Panc1 (cell line): ENCODE results near the gene ZNF362. TPM values are rescaled to one million over a fixed set of nuclear protein-coding genes. Genes with fewer than 3 reads are reported as not detected.

ENCODE experiments used
- ATAC-seq: fragments of 200-7000 bp; cut with Tn5 transposase; 2 replicates; pipeline ENCODE4 v1.9.1; 2020; ENCODE audit warnings: mild to moderate bottlenecking, moderate library complexity
- BruUV-seq: library from RNA; stranded (reverse); fragments of 400-500 nt; replicated peaks from 2 replicates; lab custom pipeline; 2021; lab: Mats Ljungman, UMichigan
- CTCF ChIA-PET: fragments of 300-600 bp; sonication (Branson Sonifier 250); formaldehyde crosslinking; loops from one replicate; lab custom pipeline; 2022; ENCODE audit warnings: antibody characterized with exemption; lab: Charles Lee
- POLR2A ChIA-PET: fragments of 300-600 bp; sonication (Branson Sonifier 250); formaldehyde crosslinking; loops from one replicate; lab custom pipeline; 2022; ENCODE audit warnings: antibody characterized with exemption; lab: Charles Lee
- DNase-seq: peaks from one replicate; pipeline ENCODE4 v3.0.0-alpha.2; 2010; ENCODE audit warnings: low read depth, low spot score
- H3K27ac ChIP-seq: 2 replicates; pipeline ENCODE4 v1.5.1; 2011; ENCODE audit warnings: mild to moderate bottlenecking, low read length, inconsistent platforms
- H3K27me3 ChIP-seq: fragments of 200-500 bp; sonication (Bioruptor generic); 2 replicates; pipeline ENCODE4 v1.6.0; 2014; ENCODE audit warnings: low read length, inconsistent platforms; ENCODE audit not compliant: control insufficient read depth, insufficient read depth
- H3K36me3 ChIP-seq: fragments of 200-500 bp; sonication (Bioruptor generic); 2 replicates; pipeline ENCODE4 v1.5.1; 2014; ENCODE audit warnings: inconsistent platforms, mild to moderate bottlenecking, low read length, moderate library complexity; ENCODE audit not compliant: control insufficient read depth, insufficient read depth
- H3K4me1 ChIP-seq: 2 replicates; pipeline ENCODE4 v1.5.1; 2011; ENCODE audit warnings: inconsistent platforms, mild to moderate bottlenecking, low read length, moderate library complexity; ENCODE audit not compliant: control insufficient read depth, insufficient read depth
- H3K4me3 ChIP-seq, 2 experiments: 2 replicates each; pipeline ENCODE4 v1.5.1; 2011 to 2012; ENCODE audit warnings: low read depth in 2 of 2, low read length in 2 of 2, mild to moderate bottlenecking in 2 of 2, inconsistent platforms in 1 of 2, moderate library complexity in 1 of 2
- H3K9me3 ChIP-seq: fragments of 200-500 bp; sonication (Bioruptor generic); 2 replicates; pipeline ENCODE4 v1.5.1; 2014; ENCODE audit warnings: low read depth, mild to moderate bottlenecking, inconsistent platforms, low read length, moderate library complexity; ENCODE audit not compliant: control insufficient read depth, insufficient read depth
- POLR2AphosphoS5 ChIP-seq: IDR thresholded peaks from 2 replicates; pipeline ENCODE4 v1.6.1; 2012; ENCODE audit warnings: mild to moderate bottlenecking, low read depth, low read length, moderate library complexity
- SIN3A ChIP-seq: IDR thresholded peaks from 2 replicates; pipeline ENCODE4 v1.6.1; 2012; ENCODE audit warnings: low read depth, mild to moderate bottlenecking, low read length, moderate library complexity, borderline replicate concordance; ENCODE audit not compliant: insufficient read depth
- in situ Hi-C: cut with HindIII; loops from 2 replicates; pipeline ENCODE4 v1.10.0; 2016; ENCODE audit warnings: low sequenced_read_pairs, low pct_unique_long_range_greater_than_20kb
- intact Hi-C: fragments of 100-400 bp; cut with micrococcal nuclease; formaldehyde crosslinking; loops from one replicate; pipeline ENCODE4 v1.10.0; 2022; ENCODE audit not compliant: unreplicated experiment
- total RNA-seq: library from RNA; stranded (reverse); gene quantifications from one replicate; pipeline ENCODE4 v1.2.1, GENCODE V29; 2021; ENCODE audit not compliant: unreplicated experiment
- TF ChIP-seq, protein P1 (sequence below), 2 experiments: IDR thresholded peaks; 2 replicates each; pipeline ENCODE4 v1.6.1; 2011 to 2012; ENCODE audit warnings: low read depth in 2 of 2, control low read depth in 1 of 2, low read length in 1 of 2, mild to moderate bottlenecking in 1 of 2, moderate library complexity in 1 of 2; ENCODE audit not compliant: insufficient read depth in 1 of 2
- TF ChIP-seq, protein P2 (sequence below): fragments of 450-650 bp; IDR thresholded peaks from 2 replicates; pipeline ENCODE4 v1.5.1; 2017; ENCODE audit warnings: mild to moderate bottlenecking

ZNF362 gene
- total RNA-seq, 1 experiment from 2014 or later = 17.5 TPM

DNA sequence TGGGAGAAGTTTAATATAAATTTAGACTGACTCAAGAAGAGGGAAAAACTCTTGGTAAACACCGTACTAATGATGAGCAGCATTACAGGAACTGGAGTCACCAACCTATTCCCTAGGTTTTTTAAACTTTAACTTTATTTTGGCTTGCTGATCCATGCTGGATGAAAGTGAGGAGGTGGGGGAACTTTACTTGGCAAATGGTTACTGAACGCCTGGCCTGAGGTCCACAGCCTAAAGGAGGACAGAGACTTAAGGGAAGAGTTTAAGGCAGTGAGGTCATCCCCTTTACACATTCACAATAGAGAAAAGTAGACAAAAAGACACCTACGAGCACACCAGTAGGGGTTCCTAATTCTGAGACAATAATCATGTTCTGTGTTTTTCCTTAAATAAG, 90.2 kb downstream of the ZNF362 start:
- ATAC-seq (no peak), DNase-seq (peak; percentile 81)
- intact Hi-C loops = no loop called here
- ChIA-PET CTCF (no interaction called here), POLR2A (no interaction called here)
- BruUV-seq = no TSS peak
- Histone ChIP-seq H3K27me3 (no peaks in the 10 kb centered on the region), H3K9me3 (no peaks in the 10 kb centered on the region), H3K4me1 (peaks cover 68% of the 10 kb centered on the region), H3K27ac (peak overlapping the region; percentile 93), H3K36me3 (peaks cover 7% of the 10 kb centered on the region), H3K4me3 (peak overlapping the region; percentile 81 to 90)
- in situ Hi-C loops = no loop called here
- TF ChIP-seq POLR2AphosphoS5 (no peak), SIN3A (no peak)
- TF ChIP-seq, protein P1, sequence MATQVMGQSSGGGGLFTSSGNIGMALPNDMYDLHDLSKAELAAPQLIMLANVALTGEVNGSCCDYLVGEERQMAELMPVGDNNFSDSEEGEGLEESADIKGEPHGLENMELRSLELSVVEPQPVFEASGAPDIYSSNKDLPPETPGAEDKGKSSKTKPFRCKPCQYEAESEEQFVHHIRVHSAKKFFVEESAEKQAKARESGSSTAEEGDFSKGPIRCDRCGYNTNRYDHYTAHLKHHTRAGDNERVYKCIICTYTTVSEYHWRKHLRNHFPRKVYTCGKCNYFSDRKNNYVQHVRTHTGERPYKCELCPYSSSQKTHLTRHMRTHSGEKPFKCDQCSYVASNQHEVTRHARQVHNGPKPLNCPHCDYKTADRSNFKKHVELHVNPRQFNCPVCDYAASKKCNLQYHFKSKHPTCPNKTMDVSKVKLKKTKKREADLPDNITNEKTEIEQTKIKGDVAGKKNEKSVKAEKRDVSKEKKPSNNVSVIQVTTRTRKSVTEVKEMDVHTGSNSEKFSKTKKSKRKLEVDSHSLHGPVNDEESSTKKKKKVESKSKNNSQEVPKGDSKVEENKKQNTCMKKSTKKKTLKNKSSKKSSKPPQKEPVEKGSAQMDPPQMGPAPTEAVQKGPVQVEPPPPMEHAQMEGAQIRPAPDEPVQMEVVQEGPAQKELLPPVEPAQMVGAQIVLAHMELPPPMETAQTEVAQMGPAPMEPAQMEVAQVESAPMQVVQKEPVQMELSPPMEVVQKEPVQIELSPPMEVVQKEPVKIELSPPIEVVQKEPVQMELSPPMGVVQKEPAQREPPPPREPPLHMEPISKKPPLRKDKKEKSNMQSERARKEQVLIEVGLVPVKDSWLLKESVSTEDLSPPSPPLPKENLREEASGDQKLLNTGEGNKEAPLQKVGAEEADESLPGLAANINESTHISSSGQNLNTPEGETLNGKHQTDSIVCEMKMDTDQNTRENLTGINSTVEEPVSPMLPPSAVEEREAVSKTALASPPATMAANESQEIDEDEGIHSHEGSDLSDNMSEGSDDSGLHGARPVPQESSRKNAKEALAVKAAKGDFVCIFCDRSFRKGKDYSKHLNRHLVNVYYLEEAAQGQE (IDR thresholded peaks at IDR 0.05; ENCODE audit: insufficient read depth in 1 of 2, low read depth in 2 of 2, low read length in 1 of 2) = no peak

DNA sequence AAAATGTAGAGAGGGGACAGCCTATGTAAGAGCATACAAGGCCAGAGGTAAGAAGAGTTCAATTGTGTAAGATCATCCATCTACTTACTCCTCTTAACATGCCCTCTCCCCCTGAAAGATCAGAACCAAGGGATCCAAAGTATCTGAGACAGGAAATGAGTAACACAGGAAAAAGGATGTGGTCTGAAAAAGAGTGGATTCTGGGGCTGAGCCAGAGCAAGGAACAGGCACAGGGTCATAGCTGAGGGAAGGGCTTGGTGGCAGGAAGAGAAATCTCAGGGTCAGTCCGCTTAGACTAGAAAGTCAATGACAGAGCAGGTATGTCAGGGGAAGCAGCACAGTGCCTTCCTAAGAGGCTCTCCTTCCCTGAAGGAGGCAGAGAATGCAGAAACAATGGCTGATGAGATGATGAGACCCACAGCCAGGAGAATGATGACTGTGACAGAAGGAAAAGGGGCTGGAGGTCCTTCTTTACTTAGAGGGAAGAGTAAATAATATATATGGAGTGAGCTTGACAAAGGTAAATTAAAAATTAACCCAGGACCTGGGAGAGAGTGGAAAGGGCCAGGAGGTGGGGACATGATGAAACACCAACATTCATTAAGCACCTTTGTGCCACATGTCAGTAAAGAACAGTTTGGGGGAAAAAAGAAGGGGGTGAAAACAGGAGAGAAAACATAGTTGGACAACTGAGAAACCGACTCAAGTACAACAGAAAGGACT, 90.8 kb downstream of the ZNF362 start:
- Histone ChIP-seq H3K4me3 (peak overlapping the region; percentile 81 to 90), H3K27me3 (no peaks in the 10 kb centered on the region), H3K9me3 (no peaks in the 10 kb centered on the region), H3K4me1 (peaks cover 62% of the 10 kb centered on the region), H3K36me3 (peaks cover 7% of the 10 kb centered on the region), H3K27ac (peak overlapping the region; percentile 93)
- TF ChIP-seq, protein P2, sequence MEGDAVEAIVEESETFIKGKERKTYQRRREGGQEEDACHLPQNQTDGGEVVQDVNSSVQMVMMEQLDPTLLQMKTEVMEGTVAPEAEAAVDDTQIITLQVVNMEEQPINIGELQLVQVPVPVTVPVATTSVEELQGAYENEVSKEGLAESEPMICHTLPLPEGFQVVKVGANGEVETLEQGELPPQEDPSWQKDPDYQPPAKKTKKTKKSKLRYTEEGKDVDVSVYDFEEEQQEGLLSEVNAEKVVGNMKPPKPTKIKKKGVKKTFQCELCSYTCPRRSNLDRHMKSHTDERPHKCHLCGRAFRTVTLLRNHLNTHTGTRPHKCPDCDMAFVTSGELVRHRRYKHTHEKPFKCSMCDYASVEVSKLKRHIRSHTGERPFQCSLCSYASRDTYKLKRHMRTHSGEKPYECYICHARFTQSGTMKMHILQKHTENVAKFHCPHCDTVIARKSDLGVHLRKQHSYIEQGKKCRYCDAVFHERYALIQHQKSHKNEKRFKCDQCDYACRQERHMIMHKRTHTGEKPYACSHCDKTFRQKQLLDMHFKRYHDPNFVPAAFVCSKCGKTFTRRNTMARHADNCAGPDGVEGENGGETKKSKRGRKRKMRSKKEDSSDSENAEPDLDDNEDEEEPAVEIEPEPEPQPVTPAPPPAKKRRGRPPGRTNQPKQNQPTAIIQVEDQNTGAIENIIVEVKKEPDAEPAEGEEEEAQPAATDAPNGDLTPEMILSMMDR = no peak
- TF ChIP-seq POLR2AphosphoS5 = peak; percentile 46; the same call in 1 of the 2 replicates
- TF ChIP-seq, protein P1 (IDR thresholded peaks at IDR 0.05; ENCODE audit: insufficient read depth in 1 of 2, low read depth in 2 of 2, low read length in 1 of 2) = no peak
- intact Hi-C loops = no loop called here
- in situ Hi-C loops = no loop called here
- CTCF ChIA-PET = no interaction called here
- ATAC-seq (peak; percentile 29), DNase-seq (peak; percentile 96)
- POLR2A ChIA-PET = no interaction called here
- BruUV-seq = TSS peak; percentile 76
